NCI-H2227 (cell line): Measurements from ENCODE around the gene TMCO4.

Experiments used
- DNase-seq: peaks from one replicate; lab custom pipeline; 2025; ENCODE audit not compliant: unreplicated experiment; lab: John Stamatoyannopoulos, UW

TMCO4 gene

GRCh38 chr1:19750882-19751276, 48.8 kb downstream of the TMCO4 start:
- no peak for DNase-seq

- DNase-seq: no peak
Observed at GRCh38 chr1:19750101-19750881, 49.4 kb downstream of the TMCO4 start.

- DNase-seq: no peak
Observed at GRCh38 chr1:19749685-19750084, 50.0 kb downstream of the TMCO4 start.

GRCh38 chr1:19747761-19748160, 52.0 kb downstream of the TMCO4 start:
- peak; percentile 30 for DNase-seq

GRCh38 chr1:19744886-19745285, 54.8 kb downstream of the TMCO4 start:
- DNase-seq: no peak

- no peak for DNase-seq
Observed at GRCh38 chr1:19744335-19744743, 55.4 kb downstream of the TMCO4 start.

- no peak for DNase-seq
Observed at GRCh38 chr1:19743793-19744192, 55.9 kb downstream of the TMCO4 start.

- DNase-seq: no peak
Observed at GRCh38 chr1:19743180-19743579, 56.5 kb downstream of the TMCO4 start.

GRCh38 chr1:19739628-19740027, 60.1 kb downstream of the TMCO4 start:
- DNase-seq: no peak

- DNase-seq: no peak
Observed at GRCh38 chr1:19738669-19739068, 61.0 kb downstream of the TMCO4 start.

GRCh38 chr1:19738076-19738475, 61.6 kb downstream of the TMCO4 start:
- DNase-seq: no peak

- DNase-seq: peak; percentile 80
Observed at GRCh38 chr1:19737104-19737825, 62.5 kb downstream of the TMCO4 start.

- DNase-seq: no peak
Observed at GRCh38 chr1:19735440-19736127, 64.1 kb downstream of the TMCO4 start.

GRCh38 chr1:19734472-19734999, 65.2 kb downstream of the TMCO4 start:
- DNase-seq: no peak

GRCh38 chr1:19734056-19734455, 65.7 kb downstream of the TMCO4 start:
- no peak for DNase-seq

- no peak for DNase-seq
Observed at GRCh38 chr1:19733615-19734014, 66.1 kb downstream of the TMCO4 start.

- no peak for DNase-seq
Observed at GRCh38 chr1:19731311-19731821, 68.3 kb downstream of the TMCO4 start.

GRCh38 chr1:19730793-19731192, 68.9 kb downstream of the TMCO4 start:
- DNase-seq: no peak

- DNase-seq: no peak
Observed at GRCh38 chr1:19730232-19730631, 69.5 kb downstream of the TMCO4 start.

GRCh38 chr1:19728413-19729145, 71.1 kb downstream of the TMCO4 start:
- no peak for DNase-seq

- DNase-seq: no peak
Observed at GRCh38 chr1:19725606-19726005, 74.1 kb downstream of the TMCO4 start.
